ENCODE results near the gene PIEZO1.
A peak's percentile ranks its signal among the peaks of the same experiment; 100 is the strongest.

The PIEZO1 gene

DNA sequence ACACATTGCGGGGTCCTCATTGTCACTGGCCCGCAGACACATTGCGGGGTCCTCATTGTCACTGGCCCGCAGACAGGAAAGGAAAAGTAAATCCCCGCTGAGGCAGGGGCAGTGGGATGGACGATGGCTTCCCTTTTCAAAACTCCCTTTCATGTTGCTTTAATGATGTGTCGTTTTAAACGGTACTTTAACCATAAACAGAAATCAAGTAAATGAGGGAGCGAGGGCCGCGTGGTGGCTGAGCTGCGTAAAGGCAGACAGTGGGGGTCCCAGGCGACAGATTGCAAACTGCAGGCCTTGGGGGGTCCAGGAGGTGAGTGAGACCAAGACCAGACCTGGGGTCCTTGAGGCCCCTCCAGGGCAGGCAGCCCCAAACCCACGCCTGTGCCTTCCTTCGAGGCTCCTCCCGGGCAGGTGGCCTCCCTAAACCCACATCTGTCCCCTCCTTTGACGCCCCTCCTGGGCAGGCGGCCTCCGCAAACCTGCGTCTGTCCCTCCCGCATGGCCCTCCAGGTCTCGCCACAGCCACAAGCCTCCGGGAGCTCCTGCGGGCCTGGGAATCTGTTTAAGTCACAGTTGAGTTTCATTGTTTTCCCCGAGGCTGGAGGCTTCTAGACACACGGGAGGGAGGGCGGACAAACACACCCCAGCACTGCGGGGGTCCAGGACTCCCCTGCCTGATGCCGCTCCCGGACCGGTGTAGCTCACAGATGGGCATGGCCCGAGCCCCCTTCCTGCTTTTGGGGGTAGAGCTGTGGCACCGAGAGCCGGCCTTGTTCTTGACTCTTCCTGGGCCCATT lies 7.3 kb downstream of the PIEZO1 start:
- no CpG with 5 or more reads among the region's 34 CpGs for WGBS (ENCODE audit: extremely low coverage, insufficient coverage, insufficient read length)
- Histone ChIP-seq H3K4me3 (ENCODE audit: low read depth, low read length) (no peak overlapping the region), H3K23ac (ENCODE audit: low read length) (no peak overlapping the region), H3K27ac (ENCODE audit: low read depth, low read length) (no peak overlapping the region), H2BK12ac (ENCODE audit: low read length) (no peak overlapping the region), H3K9me3 (ENCODE audit: insufficient read depth, low read depth, low read length) (no peaks in the 10 kb centered on the region), H3K18ac (ENCODE audit: low read length) (peak overlapping the region; percentile 48), H3K79me1 (ENCODE audit: low read length) (peaks cover 4% of the 10 kb centered on the region), H4K91ac (ENCODE audit: low read depth, low read length) (no peak overlapping the region), H3K4ac (ENCODE audit: low read depth, low read length) (peak overlapping the region; percentile 18), H2AFZ (ENCODE audit: insufficient read depth, low read length, poor library complexity) (no peak overlapping the region), H4K8ac (ENCODE audit: low read depth, low read length) (no peak overlapping the region), H3K27me3 (ENCODE audit: insufficient read depth, low read length) (no peaks in the 10 kb centered on the region), H3K79me2 (ENCODE audit: control insufficient read depth, insufficient read depth, low read length, poor library complexity) (peaks cover 13% of the 10 kb centered on the region), H3K14ac (ENCODE audit: low read length) (no peak overlapping the region), H3K4me1 (ENCODE audit: control insufficient read depth in 1 of 2, insufficient read depth in 2 of 2, low read length in 2 of 2) (peaks cover 41 to 54% of the 10 kb centered on the region in 2 experiments), H3K9ac (ENCODE audit: low read length) (no peak overlapping the region), H4K12ac (ENCODE audit: low read depth, low read length) (no peak overlapping the region), H3K36me3 (ENCODE audit: control insufficient read depth in 1 of 2, insufficient read depth in 2 of 2, low read length in 2 of 2) (peaks cover 0 to 5% of the 10 kb centered on the region in 2 experiments), H2AK5ac (ENCODE audit: low read length) (peak overlapping the region; percentile 18), H2BK120ac (ENCODE audit: insufficient read depth, low read length, poor library complexity) (no peak overlapping the region), H3K4me2 (ENCODE audit: low read length) (no peak overlapping the region), H2BK5ac (ENCODE audit: low read depth, low read length, poor library complexity) (no peak overlapping the region)
- DNase-seq = no peak

DNA sequence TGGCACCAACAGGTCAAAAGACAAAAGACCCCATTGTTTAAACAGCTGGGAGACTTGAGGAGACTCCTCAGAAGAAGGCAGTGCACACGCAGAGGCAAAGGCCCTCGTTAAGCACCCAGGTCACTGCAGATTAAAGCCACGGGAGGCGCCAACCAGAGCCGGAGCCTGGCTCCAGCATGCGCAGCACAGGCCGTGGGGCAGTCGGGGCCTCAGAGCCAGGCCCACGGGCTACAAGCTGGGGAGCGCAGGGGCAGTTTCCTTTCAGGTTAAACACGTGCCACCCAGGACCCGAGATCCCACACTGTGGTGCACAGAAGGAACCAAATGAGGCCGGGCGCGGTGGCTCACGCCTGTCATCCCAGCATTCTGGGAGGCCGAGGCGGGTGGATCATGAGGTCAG lies 9.2 kb downstream of the PIEZO1 start:
- H3K36me3 ChIP-seq (ENCODE audit: control insufficient read depth in 1 of 2, insufficient read depth in 2 of 2, low read length in 2 of 2) = peaks cover 0 to 5% of the 10 kb centered on the region in 2 experiments
- H3K27ac ChIP-seq (ENCODE audit: low read depth, low read length) = no peak overlapping the region
- DNase-seq = no peak
- no peak overlapping the region for H2BK12ac ChIP-seq (ENCODE audit: low read length)
- no peaks in the 10 kb centered on the region for H3K9me3 ChIP-seq (ENCODE audit: insufficient read depth, low read depth, low read length)
- H2AK5ac ChIP-seq (ENCODE audit: low read length) = no peak overlapping the region
- H3K4ac ChIP-seq (ENCODE audit: low read depth, low read length) = peak overlapping the region; percentile 42
- no peak overlapping the region for H3K18ac ChIP-seq (ENCODE audit: low read length)
- H3K4me1 ChIP-seq (ENCODE audit: control insufficient read depth in 1 of 2, insufficient read depth in 2 of 2, low read length in 2 of 2) = peaks cover 43 to 56% of the 10 kb centered on the region in 2 experiments
- no peak overlapping the region for H2BK5ac ChIP-seq (ENCODE audit: low read depth, low read length, poor library complexity)
- H3K79me1 ChIP-seq (ENCODE audit: low read length) = peaks cover 10% of the 10 kb centered on the region
- H4K12ac ChIP-seq (ENCODE audit: low read depth, low read length) = no peak overlapping the region
- H3K79me2 ChIP-seq (ENCODE audit: control insufficient read depth, insufficient read depth, low read length, poor library complexity) = peaks cover 14% of the 10 kb centered on the region
- no peak overlapping the region for H4K91ac ChIP-seq (ENCODE audit: low read depth, low read length)
- no peak overlapping the region for H2AFZ ChIP-seq (ENCODE audit: insufficient read depth, low read length, poor library complexity)
- H3K14ac ChIP-seq (ENCODE audit: low read length) = no peak overlapping the region
- H3K23ac ChIP-seq (ENCODE audit: low read length) = no peak overlapping the region
- no CpG with 5 or more reads among the region's 18 CpGs for WGBS (ENCODE audit: extremely low coverage, insufficient coverage, insufficient read length)
- no peaks in the 10 kb centered on the region for H3K27me3 ChIP-seq (ENCODE audit: insufficient read depth, low read length)
- H2BK120ac ChIP-seq (ENCODE audit: insufficient read depth, low read length, poor library complexity) = no peak overlapping the region
- H3K9ac ChIP-seq (ENCODE audit: low read length) = no peak overlapping the region
- H4K8ac ChIP-seq (ENCODE audit: low read depth, low read length) = no peak overlapping the region
- no peak overlapping the region for H3K4me3 ChIP-seq (ENCODE audit: low read depth, low read length)
- H3K4me2 ChIP-seq (ENCODE audit: low read length) = no peak overlapping the region

DNA sequence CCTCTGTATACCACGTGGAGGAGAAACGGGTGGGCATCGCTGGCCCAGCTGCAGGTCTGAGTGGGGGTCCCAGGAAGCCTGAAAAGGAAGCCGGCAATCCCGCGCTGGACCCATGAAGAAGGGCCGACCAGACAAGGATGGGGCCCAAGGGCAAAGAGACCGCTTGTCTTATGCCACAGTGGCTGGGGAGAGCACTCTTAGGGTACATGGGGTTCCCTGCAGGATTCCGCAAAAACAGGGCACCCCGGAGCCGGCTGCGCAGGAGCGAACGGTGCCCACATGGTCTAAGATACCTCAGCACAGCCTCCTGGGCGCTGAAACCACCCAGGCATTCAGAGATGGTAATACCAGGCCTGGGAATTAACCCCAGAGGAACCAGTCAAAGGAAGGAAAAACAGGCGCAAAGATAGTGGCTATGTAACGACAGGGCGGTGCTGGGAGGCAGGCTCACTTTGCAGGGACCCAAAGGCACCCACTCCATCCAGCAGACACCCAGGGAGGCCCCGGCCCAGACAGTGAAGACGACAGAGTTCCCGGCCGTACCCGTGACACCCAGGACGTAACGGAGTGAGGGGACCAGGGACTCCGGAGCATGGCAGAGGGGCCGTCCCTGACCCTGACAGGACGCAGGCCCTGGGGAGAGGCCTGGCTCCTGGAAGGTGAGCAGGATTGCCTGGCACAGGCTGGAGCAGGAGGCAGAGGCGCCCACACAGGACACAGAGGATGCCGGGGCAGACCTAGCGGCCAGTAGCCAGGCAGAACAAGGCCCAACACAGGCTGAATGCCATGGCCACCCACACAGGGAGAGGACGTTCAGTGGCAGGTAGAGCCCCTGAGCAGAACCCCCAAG lies 10.3 kb downstream of the PIEZO1 start:
- H2BK12ac ChIP-seq (ENCODE audit: low read length) = peak overlapping the region; percentile 6
- H3K18ac ChIP-seq (ENCODE audit: low read length) = peak overlapping the region; percentile 11
- H2AK5ac ChIP-seq (ENCODE audit: low read length) = peak overlapping the region; percentile 56
- H4K12ac ChIP-seq (ENCODE audit: low read depth, low read length) = no peak overlapping the region
- H3K4me1 ChIP-seq (ENCODE audit: control insufficient read depth in 1 of 2, insufficient read depth in 2 of 2, low read length in 2 of 2) = peaks cover 49 to 60% of the 10 kb centered on the region in 2 experiments
- H3K27me3 ChIP-seq (ENCODE audit: insufficient read depth, low read length) = no peaks in the 10 kb centered on the region
- H3K4ac ChIP-seq (ENCODE audit: low read depth, low read length) = peak overlapping the region; percentile 67
- no peak overlapping the region for H3K9ac ChIP-seq (ENCODE audit: low read length)
- no peaks in the 10 kb centered on the region for H3K9me3 ChIP-seq (ENCODE audit: insufficient read depth, low read depth, low read length)
- no peak overlapping the region for H3K4me2 ChIP-seq (ENCODE audit: low read length)
- no peak overlapping the region for H2BK5ac ChIP-seq (ENCODE audit: low read depth, low read length, poor library complexity)
- no CpG with 5 or more reads among the region's 32 CpGs for WGBS (ENCODE audit: extremely low coverage, insufficient coverage, insufficient read length)
- peaks cover 14% of the 10 kb centered on the region for H3K79me1 ChIP-seq (ENCODE audit: low read length)
- H3K36me3 ChIP-seq (ENCODE audit: control insufficient read depth in 1 of 2, insufficient read depth in 2 of 2, low read length in 2 of 2) = peaks cover 0 to 4% of the 10 kb centered on the region in 2 experiments
- H4K8ac ChIP-seq (ENCODE audit: low read depth, low read length) = peak overlapping the region; percentile 4
- DNase-seq = no peak
- H2AFZ ChIP-seq (ENCODE audit: insufficient read depth, low read length, poor library complexity) = no peak overlapping the region
- peaks cover 15% of the 10 kb centered on the region for H3K79me2 ChIP-seq (ENCODE audit: control insufficient read depth, insufficient read depth, low read length, poor library complexity)
- no peak overlapping the region for H3K14ac ChIP-seq (ENCODE audit: low read length)
- H3K4me3 ChIP-seq (ENCODE audit: low read depth, low read length) = no peak overlapping the region
- H4K91ac ChIP-seq (ENCODE audit: low read depth, low read length) = peak overlapping the region; percentile 9
- no peak overlapping the region for H2BK120ac ChIP-seq (ENCODE audit: insufficient read depth, low read length, poor library complexity)
- no peak overlapping the region for H3K23ac ChIP-seq (ENCODE audit: low read length)
- H3K27ac ChIP-seq (ENCODE audit: low read depth, low read length) = no peak overlapping the region

DNA sequence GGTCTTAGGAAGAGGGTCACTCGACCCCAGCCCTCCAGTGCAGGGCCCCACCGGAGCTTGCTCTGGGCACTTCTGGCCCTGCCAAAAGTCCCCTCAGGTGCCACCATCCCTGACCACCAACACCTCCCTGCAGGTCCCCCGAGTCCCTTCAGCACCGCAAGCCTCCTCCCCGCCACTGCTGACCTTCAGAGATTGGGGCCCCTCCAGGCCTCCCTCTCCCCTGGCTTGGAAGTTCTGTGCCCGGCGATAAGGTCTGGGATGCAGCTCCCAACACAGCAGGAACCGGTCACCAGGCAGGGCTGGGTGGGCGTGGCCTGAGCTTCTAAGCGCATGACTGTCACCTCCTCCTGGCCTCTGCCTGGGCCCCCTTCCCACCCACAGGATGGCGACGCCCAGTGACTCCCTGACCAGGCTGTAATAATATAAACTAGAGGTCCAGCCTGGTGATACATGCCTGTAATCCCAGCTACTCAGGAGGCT lies 11.2 kb downstream of the PIEZO1 start:
- no peak overlapping the region for H3K14ac ChIP-seq (ENCODE audit: low read length)
- no peak overlapping the region for H2BK12ac ChIP-seq (ENCODE audit: low read length)
- H3K27ac ChIP-seq (ENCODE audit: low read depth, low read length) = peak overlapping the region; percentile 91
- no peak overlapping the region for H2BK5ac ChIP-seq (ENCODE audit: low read depth, low read length, poor library complexity)
- peak overlapping the region; percentile 2 for H3K18ac ChIP-seq (ENCODE audit: low read length)
- no peak overlapping the region for H4K91ac ChIP-seq (ENCODE audit: low read depth, low read length)
- H2AFZ ChIP-seq (ENCODE audit: insufficient read depth, low read length, poor library complexity) = no peak overlapping the region
- peaks cover 15% of the 10 kb centered on the region for H3K79me2 ChIP-seq (ENCODE audit: control insufficient read depth, insufficient read depth, low read length, poor library complexity)
- H3K9me3 ChIP-seq (ENCODE audit: insufficient read depth, low read depth, low read length) = no peaks in the 10 kb centered on the region
- no peak overlapping the region for H3K4me3 ChIP-seq (ENCODE audit: low read depth, low read length)
- no peak overlapping the region for H3K4ac ChIP-seq (ENCODE audit: low read depth, low read length)
- no peak overlapping the region for H2BK120ac ChIP-seq (ENCODE audit: insufficient read depth, low read length, poor library complexity)
- no CpG with 5 or more reads among the region's 12 CpGs for WGBS (ENCODE audit: extremely low coverage, insufficient coverage, insufficient read length)
- H2AK5ac ChIP-seq (ENCODE audit: low read length) = no peak overlapping the region
- H3K4me2 ChIP-seq (ENCODE audit: low read length) = peak overlapping the region; percentile 34
- no peaks in the 10 kb centered on the region for H3K27me3 ChIP-seq (ENCODE audit: insufficient read depth, low read length)
- no peak overlapping the region for H4K8ac ChIP-seq (ENCODE audit: low read depth, low read length)
- H3K79me1 ChIP-seq (ENCODE audit: low read length) = peaks cover 16% of the 10 kb centered on the region
- peak; percentile 61 to 69 for DNase-seq
- H3K9ac ChIP-seq (ENCODE audit: low read length) = no peak overlapping the region
- H3K23ac ChIP-seq (ENCODE audit: low read length) = no peak overlapping the region
- no peak overlapping the region for H4K12ac ChIP-seq (ENCODE audit: low read depth, low read length)
- H3K4me1 ChIP-seq (ENCODE audit: control insufficient read depth in 1 of 2, insufficient read depth in 2 of 2, low read length in 2 of 2) = peaks cover 53 to 62% of the 10 kb centered on the region in 2 experiments
- H3K36me3 ChIP-seq (ENCODE audit: control insufficient read depth in 1 of 2, insufficient read depth in 2 of 2, low read length in 2 of 2) = peaks cover 0 to 2% of the 10 kb centered on the region in 2 experiments

All from trophoblast cell (in vitro differentiated cells and primary cell).